ENCODE results near the gene GABRG3.

The GABRG3 gene

GRCh38 chr15:27456807-27457206 lies 485.8 kb downstream of the GABRG3 start:
- no peak overlapping the region for H3K4me3 ChIP-seq (ENCODE audit: insufficient read depth, low read length, poor library complexity, severe bottlenecking)
- H3K27ac ChIP-seq (ENCODE audit: low read depth, low read length), result no peak overlapping the region
- H4K20me1 ChIP-seq (ENCODE audit: low read depth, low read length), result no peaks in the 10 kb centered on the region
- H3K36me3 ChIP-seq (ENCODE audit: low read length), result no peaks in the 10 kb centered on the region
- no peaks in the 10 kb centered on the region for H3F3A ChIP-seq (ENCODE audit: insufficient read depth)
- H3K9ac ChIP-seq (ENCODE audit: low read length), result no peak overlapping the region
- no peak for TF ChIP-seq CTCF (IDR thresholded peaks at IDR 0.05; ENCODE audit: insufficient read depth, low read length, poor library complexity, severe bottlenecking)
- TF ChIP-seq EZH2phosphoT487 (conservative IDR thresholded peaks at IDR 0.05; ENCODE audit: low read length), result no peak
- no peaks in the 10 kb centered on the region for H3K9me2 ChIP-seq (replicated peaks; ENCODE audit: insufficient read depth, low read length)
- H3K79me2 ChIP-seq (ENCODE audit: insufficient read depth, low read length), result no peaks in the 10 kb centered on the region
- no peak overlapping the region for H2AFZ ChIP-seq (ENCODE audit: low read depth, low read length, severe bottlenecking)
- no peaks in the 10 kb centered on the region for H3K27me3 ChIP-seq (ENCODE audit: low read length)
- H3K4me2 ChIP-seq (ENCODE audit: low read depth, low read length, poor library complexity, severe bottlenecking), result no peak overlapping the region
- no peaks in the 10 kb centered on the region for H3K9me3 ChIP-seq (ENCODE audit: insufficient read depth, low read length)

- no peak for TF ChIP-seq EZH2phosphoT487 (conservative IDR thresholded peaks at IDR 0.05; ENCODE audit: low read length)
- TF ChIP-seq CTCF (IDR thresholded peaks at IDR 0.05; ENCODE audit: insufficient read depth, low read length, poor library complexity, severe bottlenecking), result no peak
- H3K9me3 ChIP-seq (ENCODE audit: insufficient read depth, low read length), result no peaks in the 10 kb centered on the region
- H4K20me1 ChIP-seq (ENCODE audit: low read depth, low read length), result no peaks in the 10 kb centered on the region
- no peaks in the 10 kb centered on the region for H3K27me3 ChIP-seq (ENCODE audit: low read length)
- no peaks in the 10 kb centered on the region for H3F3A ChIP-seq (ENCODE audit: insufficient read depth)
- H3K9me2 ChIP-seq (replicated peaks; ENCODE audit: insufficient read depth, low read length), result no peaks in the 10 kb centered on the region
- H3K79me2 ChIP-seq (ENCODE audit: insufficient read depth, low read length), result no peaks in the 10 kb centered on the region
- H3K4me2 ChIP-seq (ENCODE audit: low read depth, low read length, poor library complexity, severe bottlenecking), result no peak overlapping the region
- no peak overlapping the region for H3K27ac ChIP-seq (ENCODE audit: low read depth, low read length)
- no peak overlapping the region for H3K9ac ChIP-seq (ENCODE audit: low read length)
- H2AFZ ChIP-seq (ENCODE audit: low read depth, low read length, severe bottlenecking), result no peak overlapping the region
- no peak overlapping the region for H3K4me3 ChIP-seq (ENCODE audit: insufficient read depth, low read length, poor library complexity, severe bottlenecking)
- H3K36me3 ChIP-seq (ENCODE audit: low read length), result no peaks in the 10 kb centered on the region
Observed at GRCh38 chr15:27457766-27458165, 486.8 kb downstream of the GABRG3 start.

GRCh38 chr15:27458345-27459084 lies 487.5 kb downstream of the GABRG3 start:
- Histone ChIP-seq H3K4me3 (ENCODE audit: insufficient read depth, low read length, poor library complexity, severe bottlenecking) (no peak overlapping the region), H3K9ac (ENCODE audit: low read length) (no peak overlapping the region), H4K20me1 (ENCODE audit: low read depth, low read length) (no peaks in the 10 kb centered on the region), H3K9me3 (ENCODE audit: insufficient read depth, low read length) (no peaks in the 10 kb centered on the region), H3K79me2 (ENCODE audit: insufficient read depth, low read length) (no peaks in the 10 kb centered on the region), H3K9me2 (replicated peaks; ENCODE audit: insufficient read depth, low read length) (no peaks in the 10 kb centered on the region), H3K4me2 (ENCODE audit: low read depth, low read length, poor library complexity, severe bottlenecking) (no peak overlapping the region), H3K36me3 (ENCODE audit: low read length) (no peaks in the 10 kb centered on the region), H2AFZ (ENCODE audit: low read depth, low read length, severe bottlenecking) (no peak overlapping the region), H3K27me3 (ENCODE audit: low read length) (no peaks in the 10 kb centered on the region), H3F3A (ENCODE audit: insufficient read depth) (no peaks in the 10 kb centered on the region), H3K27ac (ENCODE audit: low read depth, low read length) (no peak overlapping the region)
- no peak for TF ChIP-seq CTCF (IDR thresholded peaks at IDR 0.05; ENCODE audit: insufficient read depth, low read length, poor library complexity, severe bottlenecking)
- TF ChIP-seq EZH2phosphoT487 (conservative IDR thresholded peaks at IDR 0.05; ENCODE audit: low read length), result no peak
